ENCODE results near the gene GRM5. TPM values are rescaled to one million over a fixed set of nuclear protein-coding genes. Genes with fewer than 3 reads are reported as not detected.
"Not testable (repeated sequence)": the region's sequence is repeated elsewhere in the genome, so short reads cannot be mapped to it uniquely, and the experiment has no call there.

The GRM5 gene
- polyA plus RNA-seq (ENCODE audit: insufficient read length in 4 of 4): under 1 TPM; 0.14 to 0.18 (median 0.16) TPM

DNA sequence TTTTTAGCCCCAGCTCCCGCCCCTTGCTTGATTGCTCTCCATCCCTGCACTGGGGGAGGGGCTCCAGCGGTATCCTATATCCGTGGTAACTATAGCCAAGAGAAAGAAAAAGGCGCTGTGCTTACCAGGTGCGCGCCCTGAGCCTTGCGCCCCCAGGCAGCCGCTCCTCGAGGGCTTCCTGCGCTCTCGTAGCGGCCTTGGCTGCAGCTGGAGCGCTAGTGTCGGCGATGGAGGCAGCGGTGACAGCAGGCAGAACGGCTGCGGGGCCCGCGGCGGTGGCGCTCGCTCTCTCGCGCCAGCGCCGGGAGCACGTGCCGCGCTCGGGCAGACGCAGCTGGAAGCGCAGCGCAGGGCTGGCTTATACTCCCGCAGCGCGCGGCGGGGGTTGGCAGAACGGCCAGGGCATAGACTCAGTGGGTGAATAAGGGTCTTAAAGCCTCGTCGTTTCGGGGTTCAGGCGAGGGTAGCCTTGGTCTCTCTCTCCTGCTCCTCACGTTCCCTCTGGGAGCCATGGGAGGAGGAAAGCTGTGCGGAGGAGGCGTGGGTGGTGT, at the start of gene GRM5:
GRM5 (minus strand) TSS at position 332 of the 551 bp plus-strand sequence. CDS start 18,110 bp downstream, outside the sequence.
- DNase-seq (ENCODE audit: low read depth in 4 of 4, low spot score in 3 of 4): not testable (repeated sequence)

DNA sequence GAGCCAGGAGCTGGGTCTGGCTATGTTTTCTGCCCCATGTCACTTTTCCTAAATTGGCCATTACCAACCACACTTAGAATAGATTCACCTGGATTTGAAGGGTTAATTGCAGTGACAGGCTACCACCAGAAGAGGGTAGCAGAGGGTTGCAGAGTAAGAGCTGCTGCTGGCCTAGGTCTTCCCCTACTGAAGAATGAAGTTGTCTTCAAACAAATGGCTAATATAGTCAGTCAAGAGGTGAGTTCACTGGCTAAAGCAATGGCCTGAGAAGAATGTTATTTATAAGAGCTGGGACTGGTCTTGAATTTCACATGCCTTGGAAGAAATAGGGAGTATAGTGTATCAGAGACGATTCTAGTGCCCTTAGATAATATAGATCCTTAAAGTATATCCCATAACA, 32.2 kb upstream of the GRM5 start:
- peak in 1 of 4 donors; percentile 1 for DNase-seq (ENCODE audit: low read depth in 4 of 4, low spot score in 3 of 4)

DNA sequence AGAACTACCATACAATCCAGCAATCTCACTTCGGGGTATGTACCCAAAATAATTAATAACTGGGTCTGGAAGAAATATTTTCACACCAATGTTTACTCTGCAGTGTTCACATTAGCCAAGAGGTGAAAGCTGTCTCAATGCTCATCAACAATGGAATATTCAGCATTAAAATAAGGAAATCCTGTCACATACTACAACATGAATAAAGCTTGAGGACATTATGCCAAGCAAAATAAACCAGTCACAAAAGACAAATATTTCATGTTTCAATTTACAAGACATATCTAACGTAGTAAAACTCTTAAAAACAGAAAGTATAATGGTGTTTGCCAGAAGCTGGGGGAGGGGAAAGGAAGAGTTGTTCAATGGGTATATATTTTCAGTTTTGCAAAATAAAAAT, 28.0 kb upstream of the GRM5 start:
- DNase-seq (ENCODE audit: low read depth in 4 of 4, low spot score in 3 of 4): not testable (repeated sequence)

DNA sequence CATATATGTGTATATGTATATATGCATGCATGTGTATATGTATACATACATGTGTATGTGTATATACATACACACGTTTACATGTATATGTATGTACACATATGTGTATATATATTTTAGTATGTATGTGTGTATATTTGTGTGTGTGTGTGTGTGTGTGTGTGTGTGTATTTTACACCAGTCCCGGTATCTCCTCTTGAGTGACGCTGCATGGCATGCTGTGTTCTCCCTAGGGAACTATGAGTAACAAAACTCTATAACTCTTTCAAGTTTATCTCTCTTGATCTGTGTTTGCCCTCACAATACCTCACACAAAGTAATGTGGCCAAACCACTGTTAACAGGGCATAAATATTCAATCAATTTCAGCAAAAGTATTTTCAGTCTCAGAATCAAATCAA, 19.2 kb upstream of the GRM5 start:
- not testable (repeated sequence) for DNase-seq (ENCODE audit: low read depth in 4 of 4, low spot score in 3 of 4)

DNA sequence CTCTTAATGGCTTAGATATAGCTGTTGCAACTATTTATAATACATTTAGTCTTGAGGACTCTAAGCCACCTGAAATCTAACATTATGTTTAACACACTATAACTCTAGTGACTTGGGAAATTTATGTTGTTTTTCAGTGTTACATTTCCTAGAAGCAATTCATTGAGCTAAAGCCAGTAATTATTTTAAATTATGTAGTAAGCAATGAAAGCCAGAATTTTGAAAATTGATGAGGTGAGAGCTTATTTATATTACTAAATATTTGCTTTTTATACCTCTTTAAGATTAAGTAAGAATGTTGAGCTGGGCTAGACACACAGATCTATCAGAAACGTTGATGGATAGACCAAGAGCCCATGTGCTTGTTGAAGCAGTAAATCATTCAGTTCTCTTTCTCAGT, 5.1 kb upstream of the GRM5 start:
- DNase-seq (ENCODE audit: low read depth in 4 of 4, low spot score in 3 of 4): not testable (repeated sequence)

DNA sequence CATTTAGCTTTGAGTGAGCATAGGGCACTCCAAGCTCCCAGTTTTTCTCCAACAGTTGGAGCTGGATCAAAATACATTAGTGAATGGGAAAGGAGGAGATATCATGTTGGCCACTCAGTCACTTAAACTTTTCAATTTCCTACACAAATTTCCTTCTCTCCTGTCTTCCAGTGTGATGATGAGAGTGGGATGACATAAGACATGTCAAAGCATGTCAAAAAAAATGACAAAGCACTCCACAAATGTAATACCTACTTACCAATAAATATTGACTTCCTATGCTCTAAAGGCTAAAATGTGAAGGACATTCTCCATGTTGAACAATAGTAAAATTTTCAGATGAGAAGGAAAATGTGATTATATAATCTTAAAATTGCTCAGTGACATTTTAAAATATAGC, 1.5 kb upstream of the GRM5 start:
- DNase-seq (ENCODE audit: low read depth in 4 of 4, low spot score in 3 of 4): no peak

DNA sequence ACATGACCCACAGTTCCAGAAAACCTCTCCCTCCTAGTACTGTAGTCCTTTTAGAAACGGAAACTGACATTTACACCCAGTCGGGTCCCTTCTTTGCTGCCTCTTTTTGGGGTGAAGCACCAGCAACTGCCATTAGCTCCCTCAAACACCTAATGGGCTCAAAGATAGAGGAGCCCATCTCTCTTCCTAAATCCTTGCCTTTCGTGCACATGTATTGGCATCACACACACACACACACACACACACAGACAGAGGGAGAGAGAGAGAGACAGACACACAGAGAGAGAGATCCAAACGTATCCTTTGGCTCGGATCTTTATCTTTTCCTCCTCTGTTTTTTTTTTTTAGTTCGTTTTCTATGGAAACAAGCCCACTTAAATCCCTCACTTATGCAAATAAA, 716 bp downstream of the GRM5 start:
- no peak for DNase-seq (ENCODE audit: low read depth in 4 of 4, low spot score in 3 of 4)

DNA sequence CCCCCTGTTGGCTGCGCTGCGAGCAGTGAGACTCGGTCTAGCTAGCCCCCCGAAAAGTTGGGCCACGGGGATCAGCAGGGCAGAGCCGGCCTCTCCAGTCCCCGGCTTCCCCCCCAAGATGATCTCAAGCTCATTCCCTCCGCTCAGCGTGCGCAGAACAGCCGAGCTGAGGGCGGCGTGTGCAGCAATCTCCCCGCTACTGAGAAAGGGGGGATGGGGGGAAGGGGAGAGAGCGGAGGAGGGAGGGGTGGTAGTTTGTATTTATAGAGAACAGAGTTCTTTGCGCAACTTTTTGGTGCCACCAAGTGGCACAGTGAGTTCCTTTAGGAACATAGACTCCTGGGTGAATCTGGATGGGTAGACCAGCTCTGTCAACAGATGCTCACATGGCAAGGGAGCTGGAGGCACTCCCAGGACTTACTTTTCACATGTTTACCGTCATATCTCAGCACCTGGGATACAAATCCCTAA, 2.3 kb downstream of the GRM5 start:
- DNase-seq (ENCODE audit: low read depth in 4 of 4, low spot score in 3 of 4): not testable (repeated sequence)

DNA sequence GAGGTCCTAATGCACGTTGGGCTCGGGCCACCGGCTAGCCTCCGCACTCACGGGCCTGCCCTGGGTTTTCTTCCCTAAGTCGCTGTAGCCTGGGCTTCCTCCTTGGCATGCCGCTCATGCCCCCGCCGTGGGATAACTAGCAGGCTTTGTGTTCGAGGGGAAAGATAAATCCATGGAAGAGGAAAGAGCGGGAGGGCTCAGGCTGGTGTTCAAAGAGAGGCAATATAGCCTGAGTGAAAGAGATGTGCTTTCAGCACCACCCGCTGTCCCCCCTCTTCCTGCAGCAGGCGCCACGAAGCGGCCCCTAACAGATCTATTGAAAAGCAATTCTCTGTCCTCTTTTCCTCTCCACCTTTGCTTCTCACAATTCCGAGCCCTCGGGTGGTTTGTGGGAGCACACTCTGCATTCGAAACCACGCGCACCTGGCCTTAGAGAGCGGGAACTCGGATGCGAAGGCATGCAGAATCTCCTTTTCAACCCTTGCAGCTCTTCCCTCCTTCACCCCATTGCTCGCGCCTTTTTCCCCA, 2.9 kb downstream of the GRM5 start:
- not testable (repeated sequence) for DNase-seq (ENCODE audit: low read depth in 4 of 4, low spot score in 3 of 4)

DNA sequence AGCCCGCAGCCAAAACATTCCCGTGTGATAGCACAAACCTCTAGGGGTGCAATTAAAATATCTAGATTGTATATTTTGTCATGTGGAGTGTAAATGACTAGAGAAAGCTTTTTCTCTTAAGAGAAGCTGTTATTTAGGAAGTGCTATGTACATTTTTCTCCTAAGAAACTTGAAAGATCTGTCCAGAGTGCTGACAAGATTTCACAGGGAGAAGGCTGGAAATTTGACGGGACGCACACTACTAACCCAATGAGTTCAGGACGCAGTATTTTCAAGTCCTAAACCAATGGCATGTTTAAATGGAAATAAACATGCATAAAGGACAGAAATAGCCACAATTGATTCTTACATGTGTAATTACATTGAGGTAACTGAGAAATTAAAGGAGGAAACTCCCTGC, 3.9 kb downstream of the GRM5 start:
- peak in 1 of 4 donors; percentile 14 for DNase-seq (ENCODE audit: low read depth in 4 of 4, low spot score in 3 of 4)

DNA sequence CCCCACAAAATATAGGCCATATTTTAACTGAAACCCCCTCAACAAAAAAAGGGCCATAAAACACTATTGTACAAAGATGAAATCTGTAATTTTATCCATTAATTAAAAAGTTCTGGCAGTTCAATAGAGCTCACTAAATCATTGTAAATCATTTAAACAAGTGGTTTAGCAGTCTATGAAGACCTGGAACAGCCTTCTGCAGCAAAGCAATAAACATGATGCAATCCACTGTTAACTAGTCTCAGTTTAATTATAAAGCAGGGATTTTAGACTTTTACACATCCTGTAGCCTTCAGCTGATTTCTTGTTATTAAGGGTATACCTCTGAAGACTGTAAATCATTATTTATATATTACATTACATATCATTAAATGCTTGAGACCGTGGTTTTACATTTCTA, 8.4 kb downstream of the GRM5 start:
- not testable (repeated sequence) for DNase-seq (ENCODE audit: low read depth in 4 of 4, low spot score in 3 of 4)

DNA sequence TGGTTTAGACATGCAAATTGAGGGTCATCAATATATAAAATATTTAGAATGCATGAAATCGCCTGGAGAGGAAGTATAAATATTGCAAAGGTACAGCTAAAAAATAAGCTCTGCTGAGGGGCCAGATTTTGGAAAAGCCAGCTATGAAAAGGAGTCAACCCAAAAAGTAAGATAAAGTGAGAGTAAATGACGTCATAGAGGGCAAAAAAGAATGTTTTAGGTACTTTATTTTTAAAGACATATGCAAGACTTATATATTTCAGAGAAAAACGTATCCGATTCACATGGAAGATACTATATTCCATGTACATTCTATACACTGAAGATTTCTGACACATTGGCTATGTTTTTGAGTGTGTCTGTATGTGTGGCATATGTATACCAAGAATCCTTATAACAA, 13.6 kb downstream of the GRM5 start:
- no peak for DNase-seq (ENCODE audit: low read depth in 4 of 4, low spot score in 3 of 4)

DNA sequence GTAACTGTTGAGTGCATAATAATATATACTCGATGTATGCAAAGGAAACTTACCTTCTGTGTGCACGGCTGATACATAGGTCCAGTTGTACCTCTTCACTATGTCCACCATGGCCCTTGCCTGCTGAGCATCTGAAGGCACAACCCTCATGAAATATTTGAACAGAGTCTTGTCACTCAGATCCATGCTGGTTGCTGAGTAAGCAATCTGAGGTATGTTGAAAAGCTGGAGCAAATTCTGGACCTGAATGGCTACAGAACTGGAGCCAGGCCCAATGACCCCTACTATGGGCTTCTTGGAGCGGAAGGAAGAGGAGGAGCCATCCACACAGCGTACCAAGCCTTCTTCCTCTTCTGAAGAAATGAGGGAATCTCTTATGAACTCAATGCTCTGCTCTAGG, 18.6 kb downstream of the GRM5 start:
- not testable (repeated sequence) for DNase-seq (ENCODE audit: low read depth in 4 of 4, low spot score in 3 of 4)

DNA sequence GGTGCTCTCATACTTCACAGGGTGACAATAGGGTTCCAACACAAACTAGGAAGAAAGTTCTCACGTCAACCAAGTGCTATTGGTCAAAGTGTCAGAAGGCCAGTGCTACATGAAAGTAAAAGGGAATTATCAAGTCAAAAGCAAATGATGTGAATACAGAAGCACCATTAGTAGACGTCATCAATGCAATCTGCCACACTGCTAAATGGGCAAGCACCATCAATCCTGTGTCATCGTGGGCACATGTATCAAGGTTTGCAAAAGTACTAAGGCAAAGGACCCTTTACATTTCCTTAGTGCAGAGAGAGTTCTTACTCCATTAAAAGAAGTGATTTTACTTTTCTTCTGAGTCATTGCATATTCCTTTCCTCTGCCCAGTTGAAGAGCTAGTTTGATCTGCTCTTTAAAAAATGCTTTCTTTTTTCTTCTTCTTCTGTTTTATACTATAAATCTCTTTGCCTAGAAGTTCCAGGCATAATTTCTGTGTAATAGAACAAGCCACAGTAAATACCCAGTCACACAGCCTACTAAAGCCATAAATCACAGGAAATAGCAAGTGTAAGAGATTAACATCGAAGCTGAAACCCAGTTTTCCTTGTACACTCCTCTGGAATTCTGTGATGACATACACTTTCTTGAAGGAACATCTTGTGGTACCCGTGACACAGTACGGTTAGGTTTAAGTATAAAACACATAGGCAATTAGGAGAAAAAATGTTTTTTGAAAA, 21.8 kb downstream of the GRM5 start:
- not testable (repeated sequence) for DNase-seq (ENCODE audit: low read depth in 4 of 4, low spot score in 3 of 4)

DNA sequence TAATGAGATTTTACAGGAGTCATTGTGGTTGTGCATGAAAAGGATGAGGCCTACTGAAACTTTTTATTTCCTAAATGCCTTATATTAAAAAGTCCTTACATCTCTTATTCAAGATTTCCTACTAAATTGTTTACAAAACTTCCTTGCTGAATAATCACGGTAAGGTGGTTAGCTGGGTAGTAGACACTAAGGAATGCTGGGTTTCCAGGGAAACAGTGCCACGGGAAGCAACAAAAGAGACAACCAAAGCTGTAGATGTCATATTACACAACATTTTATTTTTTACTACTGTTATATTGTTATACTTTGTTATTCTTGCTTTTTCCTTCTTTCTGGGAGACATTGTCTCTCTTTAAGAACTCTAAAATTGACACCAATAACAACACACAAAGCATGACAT, 36.1 kb downstream of the GRM5 start:
- not testable (repeated sequence) for DNase-seq (ENCODE audit: low read depth in 4 of 4, low spot score in 3 of 4)

DNA sequence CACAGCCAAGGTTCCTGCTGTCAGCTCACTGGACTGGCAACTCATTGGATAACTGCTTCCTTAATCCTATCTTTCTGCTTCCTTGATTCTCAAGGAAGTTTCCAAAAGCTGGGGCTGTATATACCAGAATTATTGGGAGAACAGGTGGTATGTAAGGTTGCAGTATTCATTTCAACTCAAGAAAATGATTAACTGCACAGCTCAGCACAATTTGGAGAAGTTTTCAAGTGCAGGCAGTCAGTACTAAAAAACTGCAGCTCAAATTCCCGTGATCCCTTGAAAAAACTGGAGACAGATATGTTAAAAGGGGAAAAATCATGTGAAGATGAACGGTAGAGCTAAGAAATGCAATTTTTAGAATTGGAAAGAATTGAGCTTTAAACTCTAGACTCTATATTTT, 44.4 kb downstream of the GRM5 start:
- DNase-seq (ENCODE audit: low read depth in 4 of 4, low spot score in 3 of 4): no peak

DNA sequence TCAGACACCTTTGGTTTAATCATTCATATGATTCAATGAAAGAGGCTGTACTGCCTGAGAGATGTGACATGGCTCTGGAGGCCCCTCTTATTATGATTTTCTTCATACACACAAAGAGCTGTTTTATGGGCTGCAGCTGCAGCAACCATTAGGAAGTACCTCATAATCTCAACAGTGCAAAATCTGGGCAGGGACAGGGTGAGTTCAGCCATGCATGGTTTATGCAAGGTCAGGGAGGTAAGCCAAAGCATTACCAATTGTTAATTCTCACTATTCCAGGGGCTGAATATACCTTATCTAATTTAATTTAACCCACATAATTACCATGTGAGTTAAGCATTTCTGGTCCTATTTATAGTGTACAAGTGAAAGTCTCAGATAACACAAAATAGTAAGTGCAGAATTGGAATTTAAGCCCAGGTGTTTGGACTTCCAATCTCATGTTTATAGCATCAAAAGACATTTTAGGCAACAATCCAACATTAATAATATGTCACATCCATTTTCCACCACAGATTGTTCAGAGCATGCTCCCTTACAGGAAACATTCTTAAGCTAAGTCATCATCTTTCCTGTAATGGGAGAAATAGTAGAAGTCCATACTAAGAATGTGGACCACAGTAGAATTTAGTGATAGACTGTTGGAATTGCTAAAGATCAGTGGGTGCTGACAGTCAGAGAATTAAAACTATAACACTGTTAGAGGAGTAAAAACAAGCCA, 45.8 kb downstream of the GRM5 start:
- DNase-seq (ENCODE audit: low read depth in 4 of 4, low spot score in 3 of 4): not testable (repeated sequence)

DNA sequence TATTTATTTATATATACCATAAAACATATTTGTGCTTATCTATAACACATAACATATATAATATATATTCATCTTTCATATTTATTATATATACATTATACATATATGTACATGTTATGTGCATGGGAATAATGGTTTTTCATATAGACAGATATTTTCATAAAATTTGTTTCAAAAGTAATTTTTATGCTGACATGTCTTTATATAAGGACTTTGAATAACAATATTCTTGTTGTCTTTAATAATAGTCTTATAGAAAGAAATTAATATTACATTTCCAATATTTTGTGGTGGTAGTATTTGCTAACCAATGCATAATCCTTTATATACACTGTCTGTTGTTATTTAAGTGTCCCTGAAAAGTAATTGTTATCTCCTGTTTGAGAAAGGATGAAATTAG, 49.6 kb downstream of the GRM5 start:
- no peak for DNase-seq (ENCODE audit: low read depth in 4 of 4, low spot score in 3 of 4)

DNA sequence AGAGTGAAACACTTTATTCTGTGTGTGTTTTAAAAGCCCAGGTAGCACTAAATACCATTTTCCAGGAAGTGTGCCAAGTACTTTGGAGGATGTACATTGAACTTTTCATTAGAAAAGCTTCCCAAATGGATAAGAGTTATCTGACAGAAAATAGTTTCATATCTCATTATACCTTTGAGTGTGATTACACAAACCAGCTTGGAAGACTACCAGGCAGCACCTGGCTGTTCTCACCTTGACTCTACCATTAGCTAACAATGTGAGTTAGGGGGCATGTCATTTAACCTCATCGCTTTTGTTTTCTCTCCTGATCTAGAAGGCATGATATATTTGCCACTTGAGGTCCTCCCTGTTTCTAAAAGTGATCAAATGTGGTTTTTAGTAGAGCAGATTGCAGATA, 50.2 kb downstream of the GRM5 start:
- DNase-seq (ENCODE audit: low read depth in 4 of 4, low spot score in 3 of 4): no peak

DNA sequence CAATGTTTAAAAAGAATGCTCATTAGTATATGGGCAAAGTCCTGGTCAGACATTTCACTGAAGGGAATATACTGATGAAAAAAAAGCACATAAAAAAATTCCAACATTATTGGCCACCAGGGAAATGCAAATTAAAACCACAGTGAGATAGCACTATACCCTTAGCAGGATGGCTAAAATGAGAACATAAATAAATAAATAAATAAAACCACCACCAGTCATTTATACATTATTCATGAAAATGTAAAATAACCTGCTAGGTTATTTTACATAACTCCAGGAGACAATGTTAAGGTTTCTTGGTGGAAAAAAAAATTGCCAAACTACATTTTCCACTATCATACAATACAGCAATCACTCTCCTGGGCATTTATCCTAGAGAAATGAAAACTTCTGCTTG, 64.9 kb downstream of the GRM5 start:
- not testable (repeated sequence) for DNase-seq (ENCODE audit: low read depth in 4 of 4, low spot score in 3 of 4)

DNA sequence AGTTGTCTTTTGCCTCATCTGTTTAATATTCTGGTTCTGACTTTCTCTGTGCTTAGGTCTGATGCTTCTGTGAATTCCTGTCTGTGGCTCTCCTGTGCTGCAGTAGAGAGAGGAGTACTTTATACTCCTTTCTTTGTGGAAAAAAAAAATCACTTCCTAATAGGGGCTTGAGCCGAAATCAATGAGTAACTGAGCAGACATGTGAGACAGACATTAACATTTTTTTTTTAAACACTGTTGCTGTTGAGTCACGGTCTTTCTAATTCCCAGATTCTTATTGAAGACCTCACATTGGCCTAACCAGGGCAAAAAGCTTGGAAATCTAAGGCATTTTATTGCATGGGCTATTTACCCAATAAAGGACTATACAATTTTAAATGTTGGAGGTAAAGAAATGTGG, 86.1 kb downstream of the GRM5 start:
- no peak for DNase-seq (ENCODE audit: low read depth in 4 of 4, low spot score in 3 of 4)

Measured in left renal pelvis (tissue), 4 donors.